ENCODE results near the gene SLC43A2. TPM values are rescaled to one million over a fixed set of nuclear protein-coding genes. Genes with fewer than 3 reads are reported as not detected.

The SLC43A2 gene
- total and polyA plus RNA-seq, 5 donors from 2014 or later, result 3.5 to 6.9 (median 5.9) TPM

DNA sequence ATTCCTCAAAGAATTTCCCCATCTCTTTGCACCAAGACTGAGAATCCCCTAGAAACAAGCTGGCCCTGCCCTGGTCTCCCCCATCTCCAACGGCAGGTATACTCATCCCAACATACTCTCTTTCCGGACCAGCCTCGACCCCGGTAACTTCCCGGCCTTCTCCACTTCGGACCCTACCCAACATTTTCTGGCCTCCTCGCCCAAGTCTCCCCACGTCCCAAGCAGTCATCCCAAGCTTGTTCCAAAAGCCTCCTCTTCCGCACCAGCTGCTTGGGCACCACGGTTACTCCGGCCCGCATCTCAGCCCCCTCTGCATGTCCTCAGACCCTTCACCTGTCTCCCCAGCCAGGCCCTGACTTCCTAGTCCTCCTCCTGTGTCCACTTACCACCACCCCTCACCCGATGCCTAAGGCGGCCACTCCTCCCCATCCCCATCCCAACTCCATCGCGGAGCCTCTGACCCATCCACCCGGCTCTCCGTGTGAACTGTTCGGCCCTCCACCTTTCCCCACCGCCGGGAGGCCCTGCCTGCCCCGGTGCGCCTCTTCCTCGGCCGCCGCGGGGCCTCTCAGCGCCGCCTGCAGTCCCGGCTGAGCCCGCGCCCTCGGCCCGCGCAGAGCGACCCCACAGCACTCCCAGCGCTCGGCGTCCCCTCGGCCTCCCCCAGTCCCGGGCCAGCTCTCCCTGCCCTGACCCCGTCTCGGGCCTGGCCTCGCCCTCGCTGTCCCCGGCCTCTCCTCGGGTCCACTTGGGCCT, 67.0 kb downstream of the SLC43A2 start:
- DNase-seq (peak; percentile 11 to 51 (median 43)), ATAC-seq (ENCODE audit: low read depth in 2 of 2) (peak; percentile 27 to 33)
- H3K4me1 Mint-ChIP-seq, result peaks cover 11 to 52% (median 22%) of the 10 kb centered on the region in 4 donors
- Histone ChIP-seq H3K4me3 (ENCODE audit: low read depth, low read length) (peak overlapping the region; percentile 44), H3K4me1 (ENCODE audit: control insufficient read depth, insufficient read depth, low read length, poor library complexity, severe bottlenecking) (peaks cover 19% of the 10 kb centered on the region), H3K27me3 (ENCODE audit: control insufficient read depth, insufficient read depth, low read length) (no peaks in the 10 kb centered on the region), H3K27ac (ENCODE audit: insufficient read depth, low read length, poor library complexity, severe bottlenecking) (peak overlapping the region; percentile 63), H3K9me3 (ENCODE audit: control insufficient read depth in 2 of 2, low read length in 2 of 2) (no peaks in the 10 kb centered on the region), H3K36me3 (ENCODE audit: control insufficient read depth, insufficient read depth, low read length) (no peaks in the 10 kb centered on the region)
- peaks cover 8% of the 10 kb centered on the region for H3K36me3 Mint-ChIP-seq
- H3K27me3 Mint-ChIP-seq, result no peaks in the 10 kb centered on the region
- no peaks in the 10 kb centered on the region for H3K9me3 Mint-ChIP-seq
- peak overlapping the region; percentile 85 to 94 (median 90) for H3K4me3 Mint-ChIP-seq
- peak overlapping the region; percentile 54 to 91 (median 82) for H3K27ac Mint-ChIP-seq

DNA sequence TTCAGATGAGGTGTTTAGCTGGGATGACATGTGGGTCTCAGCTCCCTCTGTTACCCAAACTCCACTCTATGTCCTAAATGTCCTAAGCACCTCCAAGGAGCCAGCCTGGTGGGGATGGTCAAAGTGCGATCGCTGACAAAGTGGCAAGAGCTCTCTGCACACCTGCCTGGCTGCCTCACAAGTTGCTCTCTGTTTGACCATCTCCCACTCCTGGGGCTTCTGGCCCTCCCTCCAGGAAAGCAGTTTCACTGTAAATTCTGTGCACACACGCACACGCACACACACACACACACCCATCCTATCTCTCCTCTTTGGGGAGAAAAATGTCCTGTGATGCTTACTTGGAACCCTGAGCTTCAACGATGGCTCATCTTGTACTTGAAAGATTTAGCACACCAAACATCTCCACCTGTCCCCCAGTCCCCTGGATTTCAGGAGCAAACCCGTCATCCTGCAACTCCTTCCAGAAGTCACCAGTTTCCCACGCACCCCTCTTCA, 67.7 kb downstream of the SLC43A2 start:
- ATAC-seq (ENCODE audit: low read depth in 2 of 2) (no peak), DNase-seq (no peak)
- Mint-ChIP-seq H3K9me3 (no peaks in the 10 kb centered on the region), H3K4me3 (peak overlapping the region; percentile 85 to 94 (median 90)), H3K36me3 (peaks cover 15% of the 10 kb centered on the region), H3K27ac (peak overlapping the region in 2 of 3 donors; percentile 82 to 91), H3K4me1 (peaks cover 9 to 53% (median 20%) of the 10 kb centered on the region in 4 donors), H3K27me3 (no peaks in the 10 kb centered on the region)
- Histone ChIP-seq H3K36me3 (ENCODE audit: control insufficient read depth, insufficient read depth, low read length) (peaks cover 4% of the 10 kb centered on the region), H3K4me1 (ENCODE audit: control insufficient read depth, insufficient read depth, low read length, poor library complexity, severe bottlenecking) (peaks cover 12% of the 10 kb centered on the region), H3K27me3 (ENCODE audit: control insufficient read depth, insufficient read depth, low read length) (no peaks in the 10 kb centered on the region), H3K27ac (ENCODE audit: insufficient read depth, low read length, poor library complexity, severe bottlenecking) (no peak overlapping the region), H3K4me3 (ENCODE audit: low read depth, low read length) (peak overlapping the region; percentile 44), H3K9me3 (ENCODE audit: control insufficient read depth in 2 of 2, low read length in 2 of 2) (no peaks in the 10 kb centered on the region)

DNA sequence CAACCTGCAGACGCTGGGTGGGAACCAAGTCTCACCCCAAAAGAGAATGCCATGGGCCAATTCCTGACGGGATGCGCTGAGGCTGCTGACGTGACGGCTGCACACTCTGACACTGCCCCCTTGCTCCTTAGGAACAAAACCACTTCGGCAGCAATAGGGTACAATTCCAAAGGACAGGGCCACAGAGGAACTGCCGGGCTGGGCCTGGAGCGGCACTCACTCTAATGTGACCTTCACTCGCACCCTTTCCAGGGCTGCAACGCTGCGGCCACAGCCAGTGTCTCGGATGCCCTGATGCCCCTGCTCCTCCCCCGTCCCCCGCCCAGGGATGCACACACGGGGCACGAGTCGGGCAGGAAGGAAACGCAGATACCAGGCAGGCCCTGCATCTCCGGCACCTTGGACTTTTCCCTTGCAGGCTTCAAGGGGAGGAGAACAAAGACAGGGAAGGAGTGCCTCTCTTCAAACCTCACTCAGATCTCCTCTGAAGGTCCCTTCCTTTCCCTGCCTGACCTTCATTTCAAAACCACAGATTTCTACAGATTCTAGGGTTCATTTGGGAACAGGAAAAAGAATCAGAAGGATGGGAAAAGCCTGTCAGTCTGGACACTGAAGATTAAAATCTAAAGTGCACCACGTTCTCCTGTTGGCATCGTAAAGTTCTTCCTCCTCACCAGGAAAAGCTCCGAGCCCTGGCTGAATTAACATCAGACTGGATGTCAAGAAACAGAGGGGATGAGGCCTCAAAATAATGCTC, 68.4 kb downstream of the SLC43A2 start:
- H3K27ac Mint-ChIP-seq, result peak overlapping the region in 1 of 3 donors; percentile 82
- DNase-seq, result no peak

DNA sequence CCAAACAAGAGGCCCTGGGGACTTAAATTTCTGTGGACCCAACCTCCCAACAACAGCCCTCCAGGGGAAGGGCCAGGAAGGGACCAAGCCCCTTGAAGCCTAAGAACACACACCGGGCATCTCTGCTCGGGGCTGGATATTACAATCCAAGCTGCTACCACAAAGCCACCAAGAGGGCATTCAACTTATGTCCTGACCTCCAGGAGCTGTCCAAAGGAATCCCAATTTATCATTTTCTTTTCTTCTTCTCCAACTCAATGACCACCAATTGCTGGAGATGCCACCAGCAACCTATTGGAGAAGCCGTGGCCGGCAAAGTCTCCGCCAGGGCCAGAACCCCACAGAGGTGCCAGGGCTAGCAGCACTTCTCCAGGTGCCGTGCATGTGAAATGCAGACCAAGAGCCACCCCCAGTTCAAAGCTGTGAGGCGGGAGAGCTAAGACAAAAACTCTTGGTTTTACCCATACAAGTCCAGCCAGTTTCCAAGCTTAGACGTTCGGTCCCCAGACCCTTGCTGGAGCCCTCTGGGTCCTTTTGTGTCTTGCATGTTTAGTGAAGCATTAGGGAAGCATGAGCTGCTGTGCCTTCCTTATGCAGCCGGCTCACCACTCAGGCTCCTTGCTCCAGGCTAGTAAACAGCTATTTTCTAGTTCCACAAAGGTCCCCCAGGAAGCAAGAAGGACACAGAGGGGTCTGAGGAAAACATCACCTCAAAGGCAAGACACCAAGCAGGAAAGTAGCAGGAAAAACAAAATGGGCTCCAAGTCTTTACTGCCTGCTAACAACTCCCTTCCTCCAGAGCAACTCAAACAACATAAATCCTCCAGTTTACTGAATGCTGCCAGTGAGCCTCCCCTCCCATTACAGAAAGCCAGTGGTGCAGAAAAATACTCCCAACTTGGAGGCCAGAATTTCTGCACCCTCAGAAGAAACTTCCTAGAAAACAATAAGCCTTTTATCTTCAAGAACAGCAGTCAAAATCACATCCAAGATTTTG, 69.3 kb downstream of the SLC43A2 start:
- Histone ChIP-seq H3K9me3 (ENCODE audit: control insufficient read depth in 2 of 2, low read length in 2 of 2) (no peaks in the 10 kb centered on the region), H3K4me1 (ENCODE audit: control insufficient read depth, insufficient read depth, low read length, poor library complexity, severe bottlenecking) (peaks cover 11% of the 10 kb centered on the region), H3K27ac (ENCODE audit: insufficient read depth, low read length, poor library complexity, severe bottlenecking) (no peak overlapping the region), H3K36me3 (ENCODE audit: control insufficient read depth, insufficient read depth, low read length) (peaks cover 5% of the 10 kb centered on the region), H3K27me3 (ENCODE audit: control insufficient read depth, insufficient read depth, low read length) (no peaks in the 10 kb centered on the region), H3K4me3 (ENCODE audit: low read depth, low read length) (no peak overlapping the region)
- H3K4me1 Mint-ChIP-seq, result peaks cover 4 to 50% (median 22%) of the 10 kb centered on the region in 4 donors
- H3K27me3 Mint-ChIP-seq, result no peaks in the 10 kb centered on the region
- peaks cover 15% of the 10 kb centered on the region for H3K36me3 Mint-ChIP-seq
- DNase-seq (no peak), ATAC-seq (ENCODE audit: low read depth in 2 of 2) (no peak)
- H3K9me3 Mint-ChIP-seq, result no peaks in the 10 kb centered on the region
- H3K4me3 Mint-ChIP-seq, result peak overlapping the region; percentile 33 to 75 (median 62)
- no peak overlapping the region for H3K27ac Mint-ChIP-seq

More for the DNA sequence above, 68.4 kb downstream of the SLC43A2 start:
- Mint-ChIP-seq H3K27me3 (no peaks in the 10 kb centered on the region), H3K4me3 (peak overlapping the region in 3 of 4 donors; percentile 85 to 90 (median 90)), H3K36me3 (peaks cover 15% of the 10 kb centered on the region), H3K9me3 (no peaks in the 10 kb centered on the region), H3K4me1 (peaks cover 4 to 50% (median 21%) of the 10 kb centered on the region in 4 donors)
- no peak overlapping the region for H3K4me3 ChIP-seq (ENCODE audit: low read depth, low read length)
- H3K27me3 ChIP-seq (ENCODE audit: control insufficient read depth, insufficient read depth, low read length), result no peaks in the 10 kb centered on the region
- peaks cover 5% of the 10 kb centered on the region for H3K36me3 ChIP-seq (ENCODE audit: control insufficient read depth, insufficient read depth, low read length)
- no peaks in the 10 kb centered on the region for H3K9me3 ChIP-seq (ENCODE audit: control insufficient read depth in 2 of 2, low read length in 2 of 2)
- peaks cover 11% of the 10 kb centered on the region for H3K4me1 ChIP-seq (ENCODE audit: control insufficient read depth, insufficient read depth, low read length, poor library complexity, severe bottlenecking)
- no peak overlapping the region for H3K27ac ChIP-seq (ENCODE audit: insufficient read depth, low read length, poor library complexity, severe bottlenecking)
- no peak for ATAC-seq (ENCODE audit: low read depth in 2 of 2)

DNA sequence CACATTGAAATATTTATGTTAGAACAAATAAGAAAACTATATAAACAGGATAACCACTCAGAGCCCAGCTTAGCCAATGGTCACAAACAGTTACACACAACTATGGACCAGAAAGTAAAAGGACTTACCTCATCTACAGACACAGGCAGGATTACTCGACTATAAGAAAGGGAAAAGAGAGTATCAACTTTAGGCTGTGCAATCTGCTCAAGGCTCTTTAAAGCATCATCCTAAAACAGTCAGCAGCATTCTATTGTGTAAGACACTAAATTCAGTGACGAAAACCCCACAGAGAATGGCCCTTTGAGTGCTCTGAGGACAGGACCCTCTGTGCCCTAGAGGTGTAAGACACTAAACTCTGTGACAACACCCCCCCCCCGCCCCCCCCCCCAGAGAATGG, 70.2 kb downstream of the SLC43A2 start:
- Mint-ChIP-seq H3K4me3 (peak overlapping the region in 1 of 4 donors; percentile 57), H3K27me3 (no peaks in the 10 kb centered on the region), H3K4me1 (peaks cover 0 to 46% (median 18%) of the 10 kb centered on the region in 4 donors), H3K9me3 (no peaks in the 10 kb centered on the region), H3K36me3 (peaks cover 19% of the 10 kb centered on the region), H3K27ac (no peak overlapping the region)
- no peak for ATAC-seq (ENCODE audit: low read depth in 2 of 2)
- no peaks in the 10 kb centered on the region for H3K9me3 ChIP-seq (ENCODE audit: control insufficient read depth in 2 of 2, low read length in 2 of 2)
- peaks cover 9% of the 10 kb centered on the region for H3K36me3 ChIP-seq (ENCODE audit: control insufficient read depth, insufficient read depth, low read length)
- H3K4me3 ChIP-seq (ENCODE audit: low read depth, low read length), result no peak overlapping the region
- no peak for DNase-seq
- H3K27ac ChIP-seq (ENCODE audit: insufficient read depth, low read length, poor library complexity, severe bottlenecking), result no peak overlapping the region
- peaks cover 11% of the 10 kb centered on the region for H3K4me1 ChIP-seq (ENCODE audit: control insufficient read depth, insufficient read depth, low read length, poor library complexity, severe bottlenecking)
- no peaks in the 10 kb centered on the region for H3K27me3 ChIP-seq (ENCODE audit: control insufficient read depth, insufficient read depth, low read length)

DNA sequence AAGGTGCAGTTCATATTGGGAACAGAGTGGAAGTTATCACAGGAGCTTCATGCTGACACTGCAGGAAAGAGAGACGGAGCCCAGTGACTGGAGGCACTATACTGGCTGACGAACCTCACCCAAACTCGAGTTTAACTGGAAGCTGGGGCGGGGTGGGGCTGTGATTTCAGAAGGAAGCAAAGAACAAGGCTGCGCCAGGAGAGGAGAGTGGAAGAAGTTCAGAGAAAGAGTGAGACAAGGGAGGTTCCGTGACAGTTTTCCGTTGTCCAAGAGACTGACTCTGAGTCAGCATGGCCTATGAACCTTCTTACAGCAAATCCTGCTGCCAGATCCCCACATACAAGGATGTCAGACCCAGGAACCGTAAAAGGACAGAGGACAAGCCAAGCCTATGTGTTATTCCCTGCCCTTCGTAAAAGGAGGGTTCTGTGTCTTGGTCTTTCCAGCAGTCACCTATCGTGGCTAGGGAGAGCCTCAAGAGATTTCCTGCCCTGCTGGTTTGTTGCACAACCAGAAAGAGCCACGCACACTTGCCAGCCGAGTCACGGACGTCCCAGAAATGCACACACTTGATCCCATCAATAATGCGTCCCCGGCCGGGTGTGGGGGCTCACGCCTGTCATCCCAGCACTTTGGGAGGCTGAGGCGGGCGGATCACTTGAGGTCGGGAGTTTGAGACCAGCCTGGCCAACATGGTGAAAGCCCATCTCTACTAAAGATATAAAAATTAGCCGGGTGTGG, 71.1 kb downstream of the SLC43A2 start:
- DNase-seq (no peak), ATAC-seq (ENCODE audit: low read depth in 2 of 2) (no peak)
- Mint-ChIP-seq H3K27ac (no peak overlapping the region), H3K36me3 (peaks cover 19% of the 10 kb centered on the region), H3K4me3 (peak overlapping the region in 1 of 4 donors; percentile 18), H3K27me3 (no peaks in the 10 kb centered on the region), H3K4me1 (peaks cover 0 to 44% (median 19%) of the 10 kb centered on the region in 4 donors), H3K9me3 (no peaks in the 10 kb centered on the region)
- no peaks in the 10 kb centered on the region for H3K27me3 ChIP-seq (ENCODE audit: control insufficient read depth, insufficient read depth, low read length)
- H3K4me1 ChIP-seq (ENCODE audit: control insufficient read depth, insufficient read depth, low read length, poor library complexity, severe bottlenecking), result peaks cover 11% of the 10 kb centered on the region
- no peak overlapping the region for H3K4me3 ChIP-seq (ENCODE audit: low read depth, low read length)
- H3K27ac ChIP-seq (ENCODE audit: insufficient read depth, low read length, poor library complexity, severe bottlenecking), result no peak overlapping the region
- H3K9me3 ChIP-seq (ENCODE audit: control insufficient read depth in 2 of 2, low read length in 2 of 2), result no peaks in the 10 kb centered on the region
- H3K36me3 ChIP-seq (ENCODE audit: control insufficient read depth, insufficient read depth, low read length), result peaks cover 17% of the 10 kb centered on the region

Measured in CD4-positive, CD25-positive, alpha-beta regulatory T cell (primary cell).